Choroid plexus epithelial cell (primary cell): ENCODE measurements around the gene AXIN2.

Source experiments
- DNase-seq: peaks from one replicate; pipeline ENCODE4 v3.0.0-alpha.2; 2010; ENCODE audit warnings: low read depth
- H3K4me3 ChIP-seq: 2 replicates; pipeline ENCODE4 v1.5.1; 2011; ENCODE audit warnings: low read depth, mild to moderate bottlenecking, control low read depth, low read length, moderate library complexity
- TF ChIP-seq, protein P1 (sequence below): conservative IDR thresholded peaks from 2 replicates; pipeline ENCODE4 v1.5.1; 2011; ENCODE audit warnings: low read depth, mild to moderate bottlenecking, control low read depth, inconsistent platforms, low read length, moderate library complexity

The AXIN2 gene

DNA sequence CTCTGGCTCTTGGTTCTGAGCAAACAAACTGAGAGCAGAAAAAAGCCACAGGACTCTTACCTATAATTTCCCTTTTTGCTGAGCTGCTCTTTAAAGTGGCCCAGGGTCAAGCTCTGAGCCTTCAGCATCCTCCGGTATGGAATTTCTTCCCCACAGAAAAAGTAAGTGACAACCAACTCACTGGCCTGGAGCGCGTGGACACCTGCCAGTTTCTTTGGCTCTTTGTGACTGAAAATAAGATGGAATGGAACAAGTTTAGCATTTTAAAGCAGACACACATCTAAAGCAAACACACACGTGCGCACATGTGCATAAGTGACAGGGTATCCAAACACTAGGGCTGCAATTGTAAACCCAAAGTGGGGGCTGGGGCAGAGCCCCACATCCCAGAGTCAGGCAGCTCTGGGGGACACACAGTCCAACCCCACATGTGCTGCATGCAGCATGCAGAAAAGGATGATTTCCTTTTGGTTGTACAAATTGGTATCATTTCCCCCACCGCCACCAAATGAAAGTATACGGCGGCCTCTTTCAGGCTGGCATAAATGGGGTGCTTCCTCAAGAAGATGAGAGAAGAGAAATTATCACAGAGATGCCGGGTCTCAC is 27.5 kb downstream of the AXIN2 start:
- H3K4me3 ChIP-seq = no peak overlapping the region
- no peak for DNase-seq
- TF ChIP-seq, protein P1, sequence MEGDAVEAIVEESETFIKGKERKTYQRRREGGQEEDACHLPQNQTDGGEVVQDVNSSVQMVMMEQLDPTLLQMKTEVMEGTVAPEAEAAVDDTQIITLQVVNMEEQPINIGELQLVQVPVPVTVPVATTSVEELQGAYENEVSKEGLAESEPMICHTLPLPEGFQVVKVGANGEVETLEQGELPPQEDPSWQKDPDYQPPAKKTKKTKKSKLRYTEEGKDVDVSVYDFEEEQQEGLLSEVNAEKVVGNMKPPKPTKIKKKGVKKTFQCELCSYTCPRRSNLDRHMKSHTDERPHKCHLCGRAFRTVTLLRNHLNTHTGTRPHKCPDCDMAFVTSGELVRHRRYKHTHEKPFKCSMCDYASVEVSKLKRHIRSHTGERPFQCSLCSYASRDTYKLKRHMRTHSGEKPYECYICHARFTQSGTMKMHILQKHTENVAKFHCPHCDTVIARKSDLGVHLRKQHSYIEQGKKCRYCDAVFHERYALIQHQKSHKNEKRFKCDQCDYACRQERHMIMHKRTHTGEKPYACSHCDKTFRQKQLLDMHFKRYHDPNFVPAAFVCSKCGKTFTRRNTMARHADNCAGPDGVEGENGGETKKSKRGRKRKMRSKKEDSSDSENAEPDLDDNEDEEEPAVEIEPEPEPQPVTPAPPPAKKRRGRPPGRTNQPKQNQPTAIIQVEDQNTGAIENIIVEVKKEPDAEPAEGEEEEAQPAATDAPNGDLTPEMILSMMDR = no peak

DNA sequence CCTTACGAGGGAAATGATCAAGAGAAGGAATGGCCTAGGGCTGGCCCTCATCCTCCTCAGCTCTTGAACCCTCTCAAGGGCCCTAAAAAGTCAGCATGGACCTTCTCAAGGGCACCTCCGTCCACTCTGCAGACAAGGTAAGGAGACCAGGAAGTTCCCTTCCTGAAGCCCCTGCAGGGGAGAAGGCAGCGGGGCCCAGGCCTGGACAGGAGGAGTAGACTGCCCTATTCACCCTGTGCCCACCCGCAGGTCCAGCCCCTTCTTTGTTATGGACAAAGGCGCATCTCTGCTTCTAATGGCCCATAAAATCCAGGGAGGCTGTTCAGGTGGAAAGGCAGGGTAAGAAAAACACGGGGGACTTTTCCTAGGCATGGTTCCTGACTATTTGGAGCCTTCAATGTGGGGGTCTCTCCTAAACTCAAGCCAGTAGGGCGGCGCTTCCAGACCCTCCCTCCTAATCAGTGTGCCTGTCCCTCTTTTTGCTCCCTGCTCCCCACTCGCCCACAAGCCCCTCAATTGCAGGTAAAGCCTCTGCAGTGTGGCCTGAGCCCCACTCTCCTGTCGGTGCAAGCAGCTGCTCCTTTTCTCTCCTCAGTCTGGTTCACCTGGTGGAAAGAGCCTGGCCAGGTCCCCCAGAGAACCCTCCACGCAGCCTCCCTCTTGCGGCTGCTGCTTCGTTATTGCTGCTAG is 28.2 kb downstream of the AXIN2 start:
- TF ChIP-seq, protein P1 = no peak
- H3K4me3 ChIP-seq = no peak overlapping the region
- no peak for DNase-seq

DNA sequence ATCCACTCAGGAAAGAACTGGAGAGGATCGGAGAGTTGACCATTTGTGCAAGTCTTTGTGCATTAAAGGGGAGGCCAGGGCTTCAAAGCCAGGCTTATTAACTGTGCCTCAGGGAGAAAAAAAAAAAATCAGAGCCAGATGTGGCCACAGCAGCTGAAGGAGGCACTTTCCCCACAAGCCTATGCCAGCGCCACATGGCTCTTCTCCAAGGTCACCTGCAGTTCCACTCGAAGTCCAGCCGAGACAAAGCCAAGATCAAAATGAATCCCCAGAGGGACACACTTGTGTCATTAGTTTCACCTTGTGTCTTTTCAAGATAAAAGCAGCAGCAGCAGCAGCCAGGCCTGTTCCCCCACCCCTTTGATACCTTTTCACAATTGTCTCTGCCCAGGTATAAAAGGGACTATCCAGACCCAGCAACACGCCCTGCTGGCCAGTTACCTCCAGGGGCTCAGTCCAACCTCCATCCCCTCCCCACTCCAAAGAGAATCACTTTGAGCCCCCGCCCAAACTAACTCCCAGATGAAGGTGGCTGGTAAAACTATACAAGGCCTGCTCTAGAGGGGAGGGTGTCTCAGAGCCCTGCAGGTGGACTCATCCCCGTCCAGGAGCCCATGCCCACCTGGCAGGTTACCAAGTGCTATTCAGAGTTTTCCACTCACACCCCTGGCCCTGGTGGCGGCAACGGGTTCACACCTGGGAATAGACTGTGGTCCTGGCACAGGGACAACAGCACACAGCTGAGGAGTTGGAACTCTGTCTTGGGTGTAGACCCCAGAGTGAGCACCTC is 29.2 kb downstream of the AXIN2 start:
- TF ChIP-seq, protein P1 = no peak
- no peak overlapping the region for H3K4me3 ChIP-seq
- DNase-seq = no peak

DNA sequence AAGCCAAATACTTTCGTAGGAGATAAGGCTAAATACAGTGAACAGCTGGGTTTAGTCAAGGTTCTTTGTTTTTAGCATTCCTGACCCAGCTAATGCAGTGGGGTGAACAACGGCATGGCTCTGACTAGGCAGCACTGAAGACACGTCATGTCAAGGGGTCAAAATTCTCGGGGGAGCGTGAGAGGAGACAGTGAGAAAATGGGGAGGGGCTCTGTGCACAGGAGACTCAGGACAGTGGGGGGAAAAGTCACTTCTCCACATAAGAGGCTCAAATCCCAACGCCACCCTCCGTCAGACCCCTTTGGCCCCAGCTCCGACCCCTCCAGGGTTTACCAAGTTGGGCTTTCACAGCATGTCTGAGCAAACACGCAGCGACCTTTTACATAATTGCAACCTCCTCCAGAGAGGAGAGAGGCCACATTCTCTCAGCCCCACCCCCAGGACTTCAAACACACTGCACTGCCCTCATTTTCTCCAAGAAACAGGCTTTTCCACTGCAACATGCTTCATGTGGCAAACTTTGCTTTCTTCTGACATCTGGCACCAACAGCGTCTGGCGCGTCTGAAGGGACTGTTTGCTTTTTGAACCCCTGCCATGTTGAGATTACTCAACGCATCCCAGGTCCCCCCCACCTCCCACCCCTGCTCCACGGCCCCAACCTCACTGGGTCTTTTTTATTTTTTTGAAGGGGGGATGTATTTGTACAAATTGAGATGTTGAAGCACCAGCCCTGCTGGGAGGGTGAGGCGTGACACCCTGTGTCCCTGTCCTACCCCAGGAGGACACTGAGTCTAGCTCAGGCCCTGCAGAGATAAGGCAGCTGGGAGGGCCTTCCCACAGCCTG is 30.0 kb downstream of the AXIN2 start:
- peak; percentile 89 for DNase-seq
- TF ChIP-seq, protein P1 = peak; percentile 43
- no peak overlapping the region for H3K4me3 ChIP-seq

DNA sequence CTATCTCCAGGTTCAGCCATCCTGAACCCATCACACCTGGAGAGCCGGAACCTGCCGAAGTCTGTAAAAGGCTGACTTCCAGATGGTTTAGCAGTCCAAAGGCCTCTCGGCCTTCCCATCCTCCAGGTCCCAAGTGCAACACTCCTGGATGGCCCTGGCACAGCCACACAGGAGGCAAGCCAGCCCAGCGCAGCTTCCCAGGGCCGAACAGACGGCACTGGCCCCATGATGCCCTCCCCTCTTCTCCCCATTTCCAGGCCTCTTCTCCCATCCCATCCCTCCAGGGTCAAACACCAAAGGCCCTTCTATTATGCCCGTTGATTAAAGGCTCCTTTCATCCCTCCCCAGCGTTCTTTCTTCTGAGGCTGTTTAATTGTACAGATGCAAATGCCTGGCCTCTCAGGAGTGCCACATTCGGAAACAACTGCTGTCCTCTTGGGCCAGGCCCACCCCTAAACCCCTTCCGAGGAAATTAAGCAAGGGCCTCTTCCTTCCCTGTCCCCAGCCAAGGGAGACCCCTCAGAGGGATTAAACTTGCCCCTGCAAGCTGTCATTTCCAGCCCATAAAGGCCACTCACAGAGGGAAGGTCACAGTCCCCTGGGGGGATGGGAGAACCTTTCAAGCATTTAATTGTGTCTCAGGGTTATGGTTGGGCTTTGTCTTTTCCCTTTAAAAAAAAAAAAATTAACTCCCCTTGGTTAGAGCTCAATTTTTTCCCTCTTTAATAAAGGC is 30.8 kb downstream of the AXIN2 start:
- TF ChIP-seq, protein P1 = no peak
- no peak for DNase-seq
- H3K4me3 ChIP-seq = no peak overlapping the region
